Kidney (tissue), 22 donors: Measurements from ENCODE around the gene SLC39A6. TPM values are rescaled to one million over a fixed set of nuclear protein-coding genes. Genes with fewer than 3 reads are reported as not detected.

Source experiments
- DNase-seq, 5 donors: peaks; one replicate each; pipeline ENCODE4 v3.0.0-alpha.2; 2013 to 2020
- FAIRE-seq: peaks from 2 replicates; lab custom pipeline; 2012; peaks lifted over from hg19 to GRCh38; lab: Jason Lieb, UNC
- H3K27ac ChIP-seq, 2 donors: one replicate each; pipeline ENCODE4 v1.7.0; 2013; ENCODE audit warnings: low read depth in 2 of 2, low read length in 2 of 2, inconsistent platforms in 1 of 2
- H3K27me3 ChIP-seq: one replicate; pipeline ENCODE4 v1.7.1; 2013; ENCODE audit warnings: low read length, inconsistent platforms; ENCODE audit not compliant: control insufficient read depth, insufficient read depth
- H3K36me3 ChIP-seq, 3 donors: one replicate each; pipeline versions ENCODE4 v1.7.0 to v1.7.1; 2013; ENCODE audit warnings: low read length in 3 of 3, control low read depth in 1 of 3, inconsistent platforms in 1 of 3; ENCODE audit not compliant: insufficient read depth in 3 of 3, control insufficient read depth in 2 of 3
- H3K4me1 ChIP-seq, 3 donors: one replicate each; pipeline versions ENCODE4 v1.7.0 to v1.7.1; 2013; ENCODE audit warnings: low read length in 3 of 3, inconsistent platforms in 1 of 3, low read depth in 1 of 3; ENCODE audit not compliant: control insufficient read depth in 2 of 3, insufficient read depth in 2 of 3
- H3K4me3 ChIP-seq, 3 donors: one replicate each; pipeline versions ENCODE4 v1.7.0 to v1.8.1; 2013; ENCODE audit warnings: low read length in 3 of 3, control low read depth in 1 of 3, inconsistent platforms in 1 of 3
- H3K9ac ChIP-seq, 3 donors: one replicate each; pipeline versions ENCODE4 v1.7.0 to v1.7.1; 2013; ENCODE audit warnings: low read length in 3 of 3, control low read depth in 1 of 3, inconsistent platforms in 1 of 3
- H3K9me3 ChIP-seq, 3 donors: one replicate each; pipeline versions ENCODE4 v1.7.0 to v1.7.1; 2013; ENCODE audit warnings: low read length in 3 of 3, control low read depth in 1 of 3, inconsistent platforms in 1 of 3; ENCODE audit not compliant: control insufficient read depth in 2 of 3, insufficient read depth in 1 of 3
- intact Hi-C: fragments of 100-400 bp; cut with DNase I; formaldehyde crosslinking; loops from one replicate; pipeline ENCODE4 v1.11.1; 2022
- long read RNA-seq, 10 donors: library from polyadenylated mRNA in 1 of 10; unstranded in 1 of 10; transcript quantifications; one replicate each; pipeline ENCODE4 v2.0.0 and lab custom pipeline, GENCODE V29; 2021 to 2026
- polyA plus RNA-seq: library from polyadenylated mRNA; stranded (reverse); fragments of 350-450 nt; fragmentation: Illumina TruSeq; extraction: RNeasy Lipid Tissue Mini Kit (QIAGEN cat#74804); gene quantifications from one replicate; pipeline ENCODE4 v1.2.3, GENCODE V29; 2014; ENCODE audit warnings: low read depth, low replicate concordance; ENCODE audit not compliant: insufficient read depth
- total RNA-seq: library from RNA; stranded (reverse); fragmentation: NEBNext Ultra II Directional; extraction: Animal tissue kit (Norgen Biotek cat#: 25700); gene quantifications from one replicate; pipeline ENCODE4 v1.2.1, GENCODE V29; 2021
- TF ChIP-seq, protein P1 (sequence below): IDR thresholded peaks from 3 replicates; pipeline ENCODE4 v1.5.1; 2012; ENCODE audit warnings: mild to moderate bottlenecking, moderate library complexity, borderline replicate concordance; ENCODE audit not compliant: insufficient read depth; ENCODE audit errors: extremely low read depth
- donor health status: control.
- donor health status: control.
- donor health status: control.
- donor health status: control.
- donor health status: control.
- donor health status: DM: yes; HTN: yes; CAD: no.
- donor health status: Normal renal cell carcinoma (clear cell type).

SLC39A6 gene, protein sequence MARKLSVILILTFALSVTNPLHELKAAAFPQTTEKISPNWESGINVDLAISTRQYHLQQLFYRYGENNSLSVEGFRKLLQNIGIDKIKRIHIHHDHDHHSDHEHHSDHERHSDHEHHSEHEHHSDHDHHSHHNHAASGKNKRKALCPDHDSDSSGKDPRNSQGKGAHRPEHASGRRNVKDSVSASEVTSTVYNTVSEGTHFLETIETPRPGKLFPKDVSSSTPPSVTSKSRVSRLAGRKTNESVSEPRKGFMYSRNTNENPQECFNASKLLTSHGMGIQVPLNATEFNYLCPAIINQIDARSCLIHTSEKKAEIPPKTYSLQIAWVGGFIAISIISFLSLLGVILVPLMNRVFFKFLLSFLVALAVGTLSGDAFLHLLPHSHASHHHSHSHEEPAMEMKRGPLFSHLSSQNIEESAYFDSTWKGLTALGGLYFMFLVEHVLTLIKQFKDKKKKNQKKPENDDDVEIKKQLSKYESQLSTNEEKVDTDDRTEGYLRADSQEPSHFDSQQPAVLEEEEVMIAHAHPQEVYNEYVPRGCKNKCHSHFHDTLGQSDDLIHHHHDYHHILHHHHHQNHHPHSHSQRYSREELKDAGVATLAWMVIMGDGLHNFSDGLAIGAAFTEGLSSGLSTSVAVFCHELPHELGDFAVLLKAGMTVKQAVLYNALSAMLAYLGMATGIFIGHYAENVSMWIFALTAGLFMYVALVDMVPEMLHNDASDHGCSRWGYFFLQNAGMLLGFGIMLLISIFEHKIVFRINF
- 44.7 TPM for total RNA-seq
- 27.3 TPM for polyA plus RNA-seq
- long read RNA-seq, donor 1, transcript SLC39A6-201 (10 exons, 3,543 nt), result major isoform, 5 of 14 reads
- long read RNA-seq, donor 1, partial matches to known transcripts, result 8 of 14 reads
- long read RNA-seq, donor 1, other reads (novel, unspliced or antisense), result 0 of 14 reads
- long read RNA-seq, donor 2, transcript SLC39A6-201 (10 exons, 3,543 nt), result major isoform, 7 of 16 reads
- long read RNA-seq, donor 2, partial matches to known transcripts, result 6 of 16 reads
- long read RNA-seq, donor 2, other reads (novel, unspliced or antisense), result 0 of 16 reads
- long read RNA-seq, donor 3, transcript SLC39A6-204 (10 exons, 3,003 nt), result minor isoform, 5 of 125 reads
- long read RNA-seq, donor 3, transcript SLC39A6-201 (10 exons, 3,543 nt), result major isoform, 17 of 125 reads
- long read RNA-seq, donor 3, partial matches to known transcripts, result 89 of 125 reads
- long read RNA-seq, donor 3, other reads (novel, unspliced or antisense), result 14 of 125 reads
- long read RNA-seq, donor 4, transcript SLC39A6-201 (10 exons, 3,543 nt), result major isoform, 5 of 81 reads
- long read RNA-seq, donor 4, partial matches to known transcripts, result 70 of 81 reads
- long read RNA-seq, donor 4, other reads (novel, unspliced or antisense), result 5 of 81 reads
- long read RNA-seq, donor 5, result 0 reads
- long read RNA-seq, donor 6, transcript SLC39A6-201 (10 exons, 3,543 nt), result major isoform, 6 of 20 reads
- long read RNA-seq, donor 6, partial matches to known transcripts, result 13 of 20 reads
- long read RNA-seq, donor 6, other reads (novel, unspliced or antisense), result 0 of 20 reads
- long read RNA-seq, donor 7, transcript SLC39A6-201 (10 exons, 3,543 nt), result major isoform, 36 of 55 reads
- long read RNA-seq, donor 7, partial matches to known transcripts, result 11 of 55 reads
- long read RNA-seq, donor 7, other reads (novel, unspliced or antisense), result 6 of 55 reads
- long read RNA-seq, donor 8, partial matches to known transcripts, result 25 of 30 reads
- long read RNA-seq, donor 8, other reads (novel, unspliced or antisense), result 0 of 30 reads
- long read RNA-seq, donor 9, transcript SLC39A6-201 (10 exons, 3,543 nt), result major isoform, 7 of 7 reads
- long read RNA-seq, donor 9, partial matches to known transcripts, result 0 of 7 reads
- long read RNA-seq, donor 9, other reads (novel, unspliced or antisense), result 0 of 7 reads
- long read RNA-seq, donor 10, partial matches to known transcripts, result 25 of 29 reads
- long read RNA-seq, donor 10, other reads (novel, unspliced or antisense), result 0 of 29 reads

DNA sequence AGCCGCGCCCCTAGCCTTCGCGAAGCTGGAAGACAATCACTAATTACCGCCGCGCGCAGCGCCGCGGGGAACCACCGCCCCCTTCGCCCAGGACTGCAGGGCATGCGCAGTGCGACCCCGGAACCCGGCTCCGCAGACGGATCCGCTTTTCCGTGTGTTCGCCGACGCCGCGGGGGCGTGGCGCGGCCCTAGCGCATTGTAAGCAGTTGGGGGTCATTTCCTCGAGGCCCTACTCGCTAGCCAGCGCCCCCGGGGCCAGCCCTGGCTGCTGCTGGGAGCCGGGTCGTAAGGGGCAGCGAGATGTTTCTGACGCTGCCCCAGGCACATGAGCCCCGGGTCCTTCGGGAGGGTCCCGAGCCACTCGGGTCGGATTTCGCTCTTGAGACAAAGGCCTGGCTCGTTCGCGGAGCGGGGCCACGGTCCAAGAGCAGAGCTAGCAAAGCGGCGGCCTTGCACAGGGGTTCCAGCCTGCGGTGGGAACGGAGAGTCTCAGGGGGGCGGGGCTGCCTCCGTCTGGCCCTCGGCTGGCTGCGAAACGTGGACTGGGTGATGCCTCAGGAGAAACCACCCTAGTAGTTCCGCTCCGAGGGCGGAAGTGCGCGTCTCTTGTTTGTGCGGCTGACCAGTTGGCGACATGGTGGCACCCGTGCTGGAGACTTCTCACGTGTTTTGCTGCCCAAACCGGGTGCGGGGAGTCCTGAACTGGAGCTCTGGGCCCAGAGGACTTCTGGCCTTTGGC lies at the start of gene SLC39A6, which contains the start of gene ELP2:
Gene SLC39A6 (minus strand): TSS at position 41 of the 739 bp plus-strand sequence. CDS start 2,333 bp downstream, outside the sequence.
Gene ELP2 (plus strand): TSS at position 600 of the 739 bp plus-strand sequence. CDS start 35 bp downstream, at position 635.
- Histone ChIP-seq H3K9ac (peak within 1 kb of the TSS; percentile 87 to 98 (median 93)), H3K4me1 (peaks cover 0 to 12% (median 9%) of the 10 kb centered on the region in 3 donors), H3K4me3 (peak within 1 kb of the TSS; percentile 92 to 96 (median 93)), H3K9me3 (no peaks in the 10 kb centered on the region), H3K27ac (peak within 1 kb of the TSS; percentile 99), H3K27me3 (no peaks in the 10 kb centered on the region), H3K36me3 (peaks cover 0 to 6% (median 1%) of the 10 kb centered on the region in 3 donors)
- FAIRE-seq, result no peak
- TF ChIP-seq, protein P1, sequence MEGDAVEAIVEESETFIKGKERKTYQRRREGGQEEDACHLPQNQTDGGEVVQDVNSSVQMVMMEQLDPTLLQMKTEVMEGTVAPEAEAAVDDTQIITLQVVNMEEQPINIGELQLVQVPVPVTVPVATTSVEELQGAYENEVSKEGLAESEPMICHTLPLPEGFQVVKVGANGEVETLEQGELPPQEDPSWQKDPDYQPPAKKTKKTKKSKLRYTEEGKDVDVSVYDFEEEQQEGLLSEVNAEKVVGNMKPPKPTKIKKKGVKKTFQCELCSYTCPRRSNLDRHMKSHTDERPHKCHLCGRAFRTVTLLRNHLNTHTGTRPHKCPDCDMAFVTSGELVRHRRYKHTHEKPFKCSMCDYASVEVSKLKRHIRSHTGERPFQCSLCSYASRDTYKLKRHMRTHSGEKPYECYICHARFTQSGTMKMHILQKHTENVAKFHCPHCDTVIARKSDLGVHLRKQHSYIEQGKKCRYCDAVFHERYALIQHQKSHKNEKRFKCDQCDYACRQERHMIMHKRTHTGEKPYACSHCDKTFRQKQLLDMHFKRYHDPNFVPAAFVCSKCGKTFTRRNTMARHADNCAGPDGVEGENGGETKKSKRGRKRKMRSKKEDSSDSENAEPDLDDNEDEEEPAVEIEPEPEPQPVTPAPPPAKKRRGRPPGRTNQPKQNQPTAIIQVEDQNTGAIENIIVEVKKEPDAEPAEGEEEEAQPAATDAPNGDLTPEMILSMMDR, result no peak
- intact Hi-C loops, result no loop called here
- DNase-seq, result peak; percentile 96 to 98 (median 98)

DNA sequence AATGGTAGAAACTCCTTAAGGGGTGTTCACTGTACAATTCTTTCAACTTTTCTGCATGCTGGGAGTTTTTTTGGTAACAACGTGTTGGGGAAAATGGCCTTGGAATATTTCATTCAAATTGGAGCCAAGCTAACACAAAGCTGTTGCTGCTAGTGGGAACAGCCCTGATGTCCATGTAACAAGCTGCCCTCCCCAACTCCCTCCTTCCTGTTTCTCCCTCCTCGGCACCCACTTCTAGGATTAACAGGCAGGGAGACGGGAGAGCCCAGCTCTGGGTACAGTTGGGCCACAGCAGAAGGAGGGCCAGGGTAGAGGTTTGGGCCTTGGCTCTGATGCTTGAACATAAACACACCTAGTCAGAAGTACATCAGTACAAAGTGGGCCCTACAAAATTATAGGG lies 48.8 kb upstream of the SLC39A6 start:
- H3K36me3 ChIP-seq, result peaks cover 2 to 16% (median 14%) of the 10 kb centered on the region in 3 donors
- H3K9ac ChIP-seq, result no peak overlapping the region
- no peaks in the 10 kb centered on the region for H3K9me3 ChIP-seq
- no peak for FAIRE-seq
- TF ChIP-seq, protein P1, result no peak
- H3K27ac ChIP-seq, result no peak overlapping the region
- no peaks in the 10 kb centered on the region for H3K27me3 ChIP-seq
- no peak overlapping the region for H3K4me3 ChIP-seq
- no peak for DNase-seq
- intact Hi-C loops, result no loop called here
- H3K4me1 ChIP-seq, result no peaks in the 10 kb centered on the region
